ENCODE data around the gene GSAP. TPM values are rescaled to one million over a fixed set of nuclear protein-coding genes. Genes with fewer than 3 reads are reported as not detected.

The GSAP gene
- polyA plus RNA-seq, 3 donors from 2014 or later, result 24.6 to 85.4 (median 55.5) TPM

GRCh38 chr7:77427996-77428603 is 12.0 kb upstream of the GSAP start:
- peak; percentile 54 to 67 (median 55) for DNase-seq
- H3K9me3 Mint-ChIP-seq, result no peaks in the 10 kb centered on the region
- peak overlapping the region; percentile 97 to 99 (median 97) for H3K27ac Mint-ChIP-seq
- peaks cover 28 to 38% of the 10 kb centered on the region in 2 donors for H3K4me1 Mint-ChIP-seq
- peaks cover 5 to 10% (median 7%) of the 10 kb centered on the region in 3 donors for H3K27me3 Mint-ChIP-seq (ENCODE audit: low read depth in 3 of 3)
- no peaks in the 10 kb centered on the region for H3K36me3 Mint-ChIP-seq
- H3K4me3 Mint-ChIP-seq, result peak overlapping the region; percentile 63 to 86 (median 77)

GRCh38 chr7:77426521-77427051 is 10.4 kb upstream of the GSAP start:
- Mint-ChIP-seq H3K4me3 (peak overlapping the region in 1 of 5 donors; percentile 17), H3K27me3 (ENCODE audit: low read depth in 3 of 3) (peaks cover 5 to 10% (median 7%) of the 10 kb centered on the region in 3 donors), H3K9me3 (no peaks in the 10 kb centered on the region), H3K27ac (peak overlapping the region in 5 of 6 donors; percentile 25 to 84 (median 61)), H3K4me1 (peaks cover 28 to 38% of the 10 kb centered on the region in 2 donors), H3K36me3 (no peaks in the 10 kb centered on the region)
- no peak for DNase-seq

GRCh38 chr7:77426052-77426404 is 9.9 kb upstream of the GSAP start:
- Mint-ChIP-seq H3K36me3 (no peaks in the 10 kb centered on the region), H3K9me3 (no peaks in the 10 kb centered on the region), H3K4me3 (no peak overlapping the region), H3K27ac (peak overlapping the region in 2 of 6 donors; percentile 66 to 84), H3K4me1 (peaks cover 28 to 38% of the 10 kb centered on the region in 2 donors), H3K27me3 (ENCODE audit: low read depth in 3 of 3) (peaks cover 5 to 10% (median 7%) of the 10 kb centered on the region in 3 donors)
- no peak for DNase-seq

GRCh38 chr7:77425101-77426051 is 9.2 kb upstream of the GSAP start:
- Mint-ChIP-seq H3K36me3 (no peaks in the 10 kb centered on the region), H3K4me1 (peaks cover 26 to 38% of the 10 kb centered on the region in 2 donors), H3K4me3 (no peak overlapping the region), H3K27me3 (ENCODE audit: low read depth in 3 of 3) (peaks cover 5 to 10% (median 7%) of the 10 kb centered on the region in 3 donors), H3K9me3 (no peaks in the 10 kb centered on the region), H3K27ac (peak overlapping the region in 1 of 6 donors; percentile 84)
- no peak for DNase-seq

GRCh38 chr7:77422500-77422899 is 6.4 kb upstream of the GSAP start:
- H3K36me3 Mint-ChIP-seq, result no peaks in the 10 kb centered on the region

GRCh38 chr7:77420986-77421672 is 5.0 kb upstream of the GSAP start:
- no peak overlapping the region for H3K4me3 Mint-ChIP-seq
- H3K27ac Mint-ChIP-seq, result peak overlapping the region in 2 of 6 donors; percentile 25 to 54
- DNase-seq, result no peak

More at GRCh38 chr7:77422500-77422899, 6.4 kb upstream of the GSAP start:
- Mint-ChIP-seq H3K27ac (peak overlapping the region in 1 of 6 donors; percentile 30), H3K9me3 (no peaks in the 10 kb centered on the region), H3K27me3 (ENCODE audit: low read depth in 3 of 3) (peaks cover 0 to 2% (median 0%) of the 10 kb centered on the region in 3 donors), H3K4me1 (peaks cover 18 to 30% of the 10 kb centered on the region in 2 donors), H3K4me3 (no peak overlapping the region)
- no peak for DNase-seq

GRCh38 chr7:77420438-77420837 is 4.3 kb upstream of the GSAP start:
- DNase-seq, result no peak
- H3K4me3 Mint-ChIP-seq, result no peak overlapping the region
- no peaks in the 10 kb centered on the region for H3K36me3 Mint-ChIP-seq
- H3K4me1 Mint-ChIP-seq, result peaks cover 24 to 32% of the 10 kb centered on the region in 2 donors
- H3K27ac Mint-ChIP-seq, result peak overlapping the region in 1 of 6 donors; percentile 19
- peaks cover 0 to 7% (median 4%) of the 10 kb centered on the region in 3 donors for H3K27me3 Mint-ChIP-seq (ENCODE audit: low read depth in 3 of 3)
- H3K9me3 Mint-ChIP-seq, result no peaks in the 10 kb centered on the region

More at GRCh38 chr7:77420986-77421672, 5.0 kb upstream of the GSAP start:
- peaks cover 0 to 7% (median 6%) of the 10 kb centered on the region in 3 donors for H3K27me3 Mint-ChIP-seq (ENCODE audit: low read depth in 3 of 3)
- H3K9me3 Mint-ChIP-seq, result no peaks in the 10 kb centered on the region
- peaks cover 24 to 32% of the 10 kb centered on the region in 2 donors for H3K4me1 Mint-ChIP-seq
- no peaks in the 10 kb centered on the region for H3K36me3 Mint-ChIP-seq

- peaks cover 32 to 44% of the 10 kb centered on the region in 2 donors for H3K4me1 Mint-ChIP-seq
- H3K27me3 Mint-ChIP-seq (ENCODE audit: low read depth in 3 of 3), result peaks cover 3 to 14% (median 10%) of the 10 kb centered on the region in 3 donors
- peak overlapping the region in 3 of 6 donors; percentile 51 to 64 (median 60) for H3K27ac Mint-ChIP-seq
- no peak overlapping the region for H3K4me3 Mint-ChIP-seq
- no peaks in the 10 kb centered on the region for H3K9me3 Mint-ChIP-seq
- no peaks in the 10 kb centered on the region for H3K36me3 Mint-ChIP-seq
- DNase-seq, result no peak
Measured at GRCh38 chr7:77419102-77419501, 3.0 kb upstream of the GSAP start.

- DNase-seq, result no peak
- Mint-ChIP-seq H3K9me3 (no peaks in the 10 kb centered on the region), H3K27me3 (ENCODE audit: low read depth in 3 of 3) (peaks cover 3 to 14% (median 10%) of the 10 kb centered on the region in 3 donors), H3K4me3 (peak overlapping the region in 3 of 5 donors; percentile 45 to 86 (median 84)), H3K27ac (peak overlapping the region; percentile 82 to 98 (median 94)), H3K4me1 (peaks cover 45 to 57% of the 10 kb centered on the region in 2 donors), H3K36me3 (no peaks in the 10 kb centered on the region)
Measured at GRCh38 chr7:77417801-77418200, 1.7 kb upstream of the GSAP start.

- no peak for DNase-seq
- H3K9me3 Mint-ChIP-seq, result no peaks in the 10 kb centered on the region
- peaks cover 55 to 67% of the 10 kb centered on the region in 2 donors for H3K4me1 Mint-ChIP-seq
- H3K36me3 Mint-ChIP-seq, result no peaks in the 10 kb centered on the region
- peak overlapping the region; percentile 84 to 95 (median 86) for H3K4me3 Mint-ChIP-seq
- peak overlapping the region; percentile 94 to 98 (median 94) for H3K27ac Mint-ChIP-seq
- H3K27me3 Mint-ChIP-seq (ENCODE audit: low read depth in 3 of 3), result peaks cover 3 to 14% (median 10%) of the 10 kb centered on the region in 3 donors
Measured at GRCh38 chr7:77416621-77417371, 647 bp upstream of the GSAP start.

GRCh38 chr7:77415476-77415822 is 700 bp downstream of the GSAP start:
- H3K4me3 Mint-ChIP-seq, result peak overlapping the region; percentile 86 to 95 (median 92)
- no peaks in the 10 kb centered on the region for H3K9me3 Mint-ChIP-seq
- DNase-seq, result no peak
- peaks cover 3 to 14% (median 10%) of the 10 kb centered on the region in 3 donors for H3K27me3 Mint-ChIP-seq (ENCODE audit: low read depth in 3 of 3)
- H3K4me1 Mint-ChIP-seq, result peaks cover 69 to 80% of the 10 kb centered on the region in 2 donors
- H3K27ac Mint-ChIP-seq, result peak overlapping the region; percentile 92 to 99 (median 96)
- H3K36me3 Mint-ChIP-seq, result peaks cover 0 to 3% (median 0%) of the 10 kb centered on the region in 3 donors

- H3K9me3 Mint-ChIP-seq, result no peaks in the 10 kb centered on the region
- H3K27me3 Mint-ChIP-seq (ENCODE audit: low read depth in 3 of 3), result peaks cover 3 to 14% (median 10%) of the 10 kb centered on the region in 3 donors
- peaks cover 0 to 4% (median 0%) of the 10 kb centered on the region in 3 donors for H3K36me3 Mint-ChIP-seq
- peak overlapping the region; percentile 86 to 95 (median 92) for H3K4me3 Mint-ChIP-seq
- DNase-seq, result no peak
- peak overlapping the region; percentile 92 to 99 (median 96) for H3K27ac Mint-ChIP-seq
- peaks cover 80 to 88% of the 10 kb centered on the region in 2 donors for H3K4me1 Mint-ChIP-seq
Measured at GRCh38 chr7:77413861-77414424, 2.2 kb downstream of the GSAP start.
